Testis (tissue), 3 donors: ENCODE data around the gene P4HA3. TPM values are rescaled to one million over a fixed set of nuclear protein-coding genes. Genes with fewer than 3 reads are reported as not detected.

ENCODE experiments used
- DNase-seq: peaks from one replicate; pipeline ENCODE4 v3.0.0-alpha.2; 2019
- H3K27ac ChIP-seq, 2 donors: fragments of 200-600 bp; sonication (generic); one replicate each; pipeline ENCODE4 v1.5.1; 2019
- H3K27me3 ChIP-seq: fragments of 200-600 bp; sonication (generic); one replicate; pipeline ENCODE4 v1.5.1; 2019
- H3K36me3 ChIP-seq: fragments of 200-600 bp; sonication (generic); one replicate; pipeline ENCODE4 v1.5.1; 2017; ENCODE audit warnings: low read depth; ENCODE audit errors: missing control alignments
- H3K4me1 ChIP-seq: fragments of 200-600 bp; sonication (generic); one replicate; pipeline ENCODE4 v1.5.1; 2019
- H3K4me3 ChIP-seq, 2 donors: fragments of 200-600 bp; sonication (generic); one replicate each; pipeline ENCODE4 v1.5.1; 2017 to 2019
- H3K9me3 ChIP-seq: fragments of 200-600 bp; sonication (generic); one replicate; pipeline ENCODE4 v1.5.1; 2017
- POLR2A ChIP-seq: fragments of 450-650 bp; IDR thresholded peaks from one replicate; pipeline ENCODE4 v1.6.1; 2017; ENCODE audit warnings: antibody characterized with exemption, mild to moderate bottlenecking, moderate library complexity
- WGBS, 2 donors: methylation state at CpG; one replicate each; pipeline ENCODE4 v1.1.5; 2018; 5-methylcytosine and 5-hydroxymethylcytosine counted together
- intact Hi-C: fragments of 100-400 bp; cut with DNase I; formaldehyde crosslinking; loops from one replicate; pipeline ENCODE4 v1.15.1; 2023; ENCODE audit warnings: low total_unique reads
- polyA plus RNA-seq: library from polyadenylated mRNA; stranded (reverse); fragments of 350-450 nt; fragmentation: Illumina TruSeq; extraction: RNeasy Lipid Tissue Mini Kit (QIAGEN cat#74804); gene quantifications from one replicate; pipeline ENCODE4 v1.2.3, GENCODE V29; 2014; ENCODE audit warnings: low read depth, low replicate concordance; ENCODE audit not compliant: insufficient read depth
- total RNA-seq, 2 donors: library from RNA; depleted of rRNA; stranded (reverse); fragments of >200 nt; gene quantifications; one replicate each; pipeline ENCODE4 v1.2.3, GENCODE V29; 2016
- TF ChIP-seq, protein P1 (sequence below), 3 experiments: fragments of 450-650 bp in 2 of 3; fragments of 200-600 bp in 1 of 3; sonication (generic) in 1 of 3; IDR thresholded peaks; one replicate each; pipeline ENCODE4 v1.5.1; 2016 to 2019; ENCODE audit warnings: antibody characterized with exemption in 3 of 3, mild to moderate bottlenecking in 2 of 3, moderate library complexity in 1 of 3

The P4HA3 gene
- total and polyA plus RNA-seq, 3 donors from 2014 or later = 4.8 to 8.1 (median 4.9) TPM

DNA sequence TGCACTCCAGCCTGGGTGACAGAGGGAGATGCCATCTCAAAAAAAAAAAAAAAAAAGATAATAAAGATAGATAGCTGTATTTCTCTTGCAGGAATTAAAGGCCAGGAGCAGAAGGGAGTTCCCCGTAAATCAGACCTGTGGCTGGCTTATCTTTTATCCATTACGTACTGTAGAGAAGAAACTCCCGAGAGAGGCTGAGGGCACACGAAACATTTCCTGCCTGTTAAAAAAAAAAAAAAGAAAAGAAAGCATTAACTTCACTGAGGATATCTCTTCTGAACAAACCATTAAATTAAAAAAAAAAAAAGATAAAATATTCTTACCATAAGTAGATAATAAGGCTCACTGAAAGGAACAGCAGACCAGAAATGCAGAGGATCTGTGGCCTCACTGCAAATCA lies 22.5 kb downstream of the P4HA3 start:
- no peak overlapping the region for H3K4me3 ChIP-seq
- DNase-seq = no peak
- intact Hi-C loops = no loop called here
- no peak overlapping the region for H3K27ac ChIP-seq
- H3K36me3 ChIP-seq = no peaks in the 10 kb centered on the region
- no peaks in the 10 kb centered on the region for H3K4me1 ChIP-seq
- 28 to 39% methylated on average over 4 of the region's 4 CpGs for WGBS, 2 donors
- H3K9me3 ChIP-seq = no peaks in the 10 kb centered on the region
- no peak for TF ChIP-seq POLR2A
- TF ChIP-seq, protein P1, sequence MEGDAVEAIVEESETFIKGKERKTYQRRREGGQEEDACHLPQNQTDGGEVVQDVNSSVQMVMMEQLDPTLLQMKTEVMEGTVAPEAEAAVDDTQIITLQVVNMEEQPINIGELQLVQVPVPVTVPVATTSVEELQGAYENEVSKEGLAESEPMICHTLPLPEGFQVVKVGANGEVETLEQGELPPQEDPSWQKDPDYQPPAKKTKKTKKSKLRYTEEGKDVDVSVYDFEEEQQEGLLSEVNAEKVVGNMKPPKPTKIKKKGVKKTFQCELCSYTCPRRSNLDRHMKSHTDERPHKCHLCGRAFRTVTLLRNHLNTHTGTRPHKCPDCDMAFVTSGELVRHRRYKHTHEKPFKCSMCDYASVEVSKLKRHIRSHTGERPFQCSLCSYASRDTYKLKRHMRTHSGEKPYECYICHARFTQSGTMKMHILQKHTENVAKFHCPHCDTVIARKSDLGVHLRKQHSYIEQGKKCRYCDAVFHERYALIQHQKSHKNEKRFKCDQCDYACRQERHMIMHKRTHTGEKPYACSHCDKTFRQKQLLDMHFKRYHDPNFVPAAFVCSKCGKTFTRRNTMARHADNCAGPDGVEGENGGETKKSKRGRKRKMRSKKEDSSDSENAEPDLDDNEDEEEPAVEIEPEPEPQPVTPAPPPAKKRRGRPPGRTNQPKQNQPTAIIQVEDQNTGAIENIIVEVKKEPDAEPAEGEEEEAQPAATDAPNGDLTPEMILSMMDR (IDR thresholded peaks at IDR 0.05) = no peak
- no peaks in the 10 kb centered on the region for H3K27me3 ChIP-seq

DNA sequence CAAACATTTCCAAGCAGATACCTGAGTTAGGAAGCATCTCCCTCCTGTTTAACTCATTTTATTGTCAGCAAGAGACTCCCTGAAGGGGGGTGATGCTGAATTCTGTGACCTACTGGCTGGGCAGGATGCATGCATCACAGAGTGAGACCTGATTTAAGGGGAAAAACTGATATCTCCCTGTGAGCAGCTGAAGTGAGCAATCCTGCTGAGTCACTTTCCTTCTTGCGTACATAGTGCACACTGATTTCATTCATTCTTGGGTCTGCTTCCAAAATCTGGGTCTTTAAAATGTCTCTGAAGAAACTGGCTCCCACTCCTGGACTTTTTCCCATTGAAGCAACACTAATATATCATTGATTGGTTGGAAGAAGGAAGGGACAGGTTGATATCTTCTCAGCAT lies 23.3 kb downstream of the P4HA3 start:
- WGBS, 2 donors = 66 to 70% methylated on average over 1 of the region's 1 CpG
- Histone ChIP-seq H3K27me3 (no peaks in the 10 kb centered on the region), H3K4me1 (no peaks in the 10 kb centered on the region), H3K4me3 (no peak overlapping the region), H3K36me3 (no peaks in the 10 kb centered on the region), H3K9me3 (no peaks in the 10 kb centered on the region), H3K27ac (no peak overlapping the region)
- no peak for TF ChIP-seq POLR2A
- TF ChIP-seq, protein P1 (IDR thresholded peaks at IDR 0.05) = no peak
- intact Hi-C loops = no loop called here
- no peak for DNase-seq

DNA sequence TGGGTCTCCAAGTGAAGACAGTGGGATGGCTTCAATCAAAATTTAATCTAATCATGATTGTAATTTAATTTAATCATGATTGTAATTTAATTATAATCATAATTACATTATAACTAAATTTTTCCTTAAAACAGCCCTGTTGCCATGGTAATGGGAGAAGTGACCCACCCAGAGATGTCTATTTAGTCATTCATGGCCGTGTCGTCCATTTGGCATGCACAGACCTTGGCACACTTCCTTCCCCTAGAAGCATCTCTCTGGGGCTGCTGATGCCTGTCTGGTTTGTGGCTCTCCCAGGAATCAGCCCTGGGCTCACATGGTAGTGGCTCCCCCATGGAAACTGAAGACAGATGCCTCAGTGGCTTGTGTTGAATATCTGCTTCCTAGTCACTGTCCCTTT lies 27.0 kb downstream of the P4HA3 start:
- no peak overlapping the region for H3K27ac ChIP-seq
- H3K4me1 ChIP-seq = no peaks in the 10 kb centered on the region
- no peaks in the 10 kb centered on the region for H3K27me3 ChIP-seq
- DNase-seq = no peak
- H3K9me3 ChIP-seq = no peaks in the 10 kb centered on the region
- intact Hi-C loops = no loop called here
- no peaks in the 10 kb centered on the region for H3K36me3 ChIP-seq
- 73 to 92% methylated on average over 2 of the region's 2 CpGs for whole genome bisulfite sequencing, 2 donors
- TF ChIP-seq POLR2A = no peak
- TF ChIP-seq, protein P1 (IDR thresholded peaks at IDR 0.05) = no peak
- H3K4me3 ChIP-seq = no peak overlapping the region

DNA sequence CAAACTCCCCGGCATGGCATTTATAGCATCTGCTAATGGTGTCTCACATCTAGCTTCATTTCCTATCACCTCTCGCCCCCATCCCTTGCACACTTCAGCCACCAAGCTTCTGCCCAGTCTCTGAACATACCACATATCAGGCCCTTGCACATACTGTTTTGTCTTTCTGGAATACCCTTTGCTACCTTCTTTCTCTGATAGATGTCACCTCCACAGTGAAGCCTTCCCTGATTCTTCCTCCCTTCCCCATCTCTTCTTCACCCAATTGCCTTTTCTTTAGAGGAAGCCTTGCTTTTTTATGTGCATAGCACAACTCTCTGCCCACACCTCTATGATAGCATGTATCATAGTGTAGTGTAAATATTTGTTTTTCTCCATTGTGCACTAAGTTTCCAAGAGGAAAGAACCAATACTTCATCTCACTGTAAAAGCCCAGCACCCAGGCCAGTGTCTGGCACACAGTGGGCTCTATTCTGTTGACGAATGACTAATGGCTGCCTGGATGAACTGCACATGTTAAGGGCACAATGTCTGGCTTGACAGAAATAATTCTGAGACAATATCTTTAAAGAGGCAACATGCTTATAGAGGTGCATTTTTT lies 27.8 kb downstream of the P4HA3 start:
- Histone ChIP-seq H3K4me3 (no peak overlapping the region), H3K27ac (no peak overlapping the region), H3K27me3 (no peaks in the 10 kb centered on the region), H3K4me1 (no peaks in the 10 kb centered on the region), H3K9me3 (no peaks in the 10 kb centered on the region), H3K36me3 (no peaks in the 10 kb centered on the region)
- intact Hi-C loops = no loop called here
- no peak for TF ChIP-seq POLR2A
- TF ChIP-seq, protein P1 (IDR thresholded peaks at IDR 0.05) = no peak
- DNase-seq = no peak
- 83 to 91% methylated on average over 3 of the region's 3 CpGs for WGBS, 2 donors

DNA sequence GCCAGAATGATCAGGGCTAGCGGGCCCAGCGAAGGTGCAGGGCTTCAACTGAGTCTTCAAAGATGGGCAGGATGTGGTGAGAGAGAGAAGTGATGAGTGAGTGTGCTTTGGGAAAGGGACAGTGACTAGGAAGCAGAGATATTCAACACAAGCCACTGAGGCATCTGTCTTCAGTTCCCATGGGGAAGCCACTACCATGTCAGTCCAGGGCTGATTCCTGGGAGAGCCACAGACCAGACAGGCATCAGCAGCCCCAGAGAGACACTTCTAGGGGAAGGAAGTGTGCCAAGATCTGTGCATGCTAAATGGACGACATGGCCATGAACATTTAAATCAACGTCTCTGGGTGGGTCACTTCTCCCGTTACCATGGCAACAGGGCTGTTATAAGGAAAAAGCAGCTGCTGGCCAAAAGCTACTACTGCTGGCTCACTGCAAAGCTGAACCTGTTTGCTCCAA lies 28.5 kb downstream of the P4HA3 start:
- no peak overlapping the region for H3K4me3 ChIP-seq
- intact Hi-C loops = no loop called here
- DNase-seq = no peak
- WGBS, 2 donors = 66% methylated on average over 5 of the region's 5 CpGs
- no peaks in the 10 kb centered on the region for H3K27me3 ChIP-seq
- H3K9me3 ChIP-seq = no peaks in the 10 kb centered on the region
- TF ChIP-seq, protein P1 (IDR thresholded peaks at IDR 0.05) = no peak
- TF ChIP-seq POLR2A = no peak
- no peaks in the 10 kb centered on the region for H3K36me3 ChIP-seq
- no peak overlapping the region for H3K27ac ChIP-seq
- H3K4me1 ChIP-seq = no peaks in the 10 kb centered on the region
